B cell (primary cell): Measurements from ENCODE around the gene RANBP10. TPM values are rescaled to one million over a fixed set of nuclear protein-coding genes. Genes with fewer than 3 reads are reported as not detected.

Source experiments
- ATAC-seq: fragments of 200-7000 bp; cut with Tn5 transposase; one replicate; pipeline ENCODE4 v1.10.0; 2021; ENCODE audit warnings: low read depth, mild to moderate bottlenecking, moderate number of reproducible peaks, moderate library complexity
- CTCF ChIA-PET: fragments of 350-600 bp; sonication (Branson Sonifier 250); formaldehyde crosslinking; loops from one replicate; lab custom pipeline; 2021; ENCODE audit warnings: antibody characterized with exemption, inconsistent platforms; lab: Charles Lee
- POLR2A ChIA-PET: fragments of 350-600 bp; sonication (Branson Sonifier 250); formaldehyde crosslinking; loops from one replicate; lab custom pipeline; 2021; ENCODE audit warnings: antibody characterized with exemption; lab: Charles Lee
- DNase-seq: peaks from one replicate; pipeline ENCODE4 v3.0.0; 2013
- H2AFZ ChIP-seq: 2 replicates; pipeline ENCODE4 v1.6.1; 2012; ENCODE audit warnings: mild to moderate bottlenecking, low read depth, low read length; ENCODE audit not compliant: insufficient read depth, poor library complexity, severe bottlenecking
- H3K27ac ChIP-seq, 2 donors: 1 replicate in 1 of 2; 2 replicates in 1 of 2; pipeline ENCODE4 v1.5.1; 2012 to 2013; ENCODE audit warnings: low read length in 2 of 2, mild to moderate bottlenecking in 2 of 2, moderate library complexity in 1 of 2
- H3K27me3 ChIP-seq, 4 experiments: fragments of 200-600 bp in 1 of 4; sonication (generic) in 1 of 4; replicated peaks in 1 of 4; 1 replicate in 2 of 4; 2 replicates in 2 of 4; pipeline versions ENCODE4 v1.6.1 to v1.7.0; 2013 to 2016; ENCODE audit warnings: low read length in 3 of 4, mild to moderate bottlenecking in 2 of 4, mixed read lengths in 1 of 4, moderate library complexity in 1 of 4; ENCODE audit not compliant: insufficient read depth in 4 of 4, control insufficient read depth in 3 of 4; ENCODE audit errors: control extremely low read depth in 1 of 4
- H3K36me3 ChIP-seq, 2 experiments: replicated peaks in 1 of 2; 1 replicate in 1 of 2; 2 replicates in 1 of 2; pipeline versions ENCODE4 v1.6.1 to v1.7.1; 2013; ENCODE audit warnings: low read length in 1 of 2; ENCODE audit not compliant: insufficient read depth in 2 of 2, control insufficient read depth in 1 of 2; ENCODE audit errors: control extremely low read depth in 1 of 2, extremely low read depth in 1 of 2
- H3K4me1 ChIP-seq, 2 donors: fragments of 200-600 bp in 1 of 2; sonication (generic) in 1 of 2; 1 replicate in 1 of 2; 2 replicates in 1 of 2; pipeline versions ENCODE4 v1.5.1 to v1.6.1; 2013 to 2017; ENCODE audit warnings: low read length in 2 of 2; ENCODE audit not compliant: control insufficient read depth in 2 of 2, insufficient read depth in 2 of 2
- H3K4me2 ChIP-seq: replicated peaks from 2 replicates; pipeline ENCODE3; 2012; ENCODE audit warnings: mild to moderate bottlenecking, low read depth, low read length; ENCODE audit not compliant: poor library complexity, severe bottlenecking
- H3K4me3 ChIP-seq, 5 experiments: fragments of 200-600 bp in 1 of 5; sonication (generic) in 1 of 5; 1 replicate in 3 of 5; 2 replicates in 2 of 5; pipeline versions ENCODE4 v1.5.1 to v1.7.0; 2011 to 2016; ENCODE audit warnings: low read length in 4 of 5, mild to moderate bottlenecking in 4 of 5, low read depth in 2 of 5, control low read depth in 1 of 5, moderate library complexity in 1 of 5; ENCODE audit not compliant: insufficient read depth in 1 of 5; ENCODE audit errors: control extremely low read depth in 1 of 5, extremely low read depth in 1 of 5
- H3K79me2 ChIP-seq: fragments of 200-600 bp; sonication (generic); one replicate; pipeline ENCODE4 v1.6.0; 2016; ENCODE audit warnings: low read length; ENCODE audit not compliant: control insufficient read depth, insufficient read depth
- H3K9ac ChIP-seq: fragments of 200-600 bp; sonication (generic); 2 replicates; pipeline ENCODE4 v1.6.1; 2017; ENCODE audit warnings: mild to moderate bottlenecking, low read length, moderate library complexity
- H3K9me3 ChIP-seq, 3 donors: one replicate each; pipeline versions ENCODE4 v1.6.1 to v1.7.1; 2013; ENCODE audit warnings: low read length in 2 of 3; ENCODE audit not compliant: control insufficient read depth in 2 of 3, insufficient read depth in 1 of 3; ENCODE audit errors: control extremely low read depth in 1 of 3
- H4K20me1 ChIP-seq: 2 replicates; pipeline ENCODE4 v1.6.0; 2012; ENCODE audit warnings: mild to moderate bottlenecking, low read length; ENCODE audit not compliant: insufficient read depth, control insufficient read depth, poor library complexity, severe bottlenecking
- H3K27ac Mint-ChIP-seq: one replicate; pipeline ENCODE4 v1.8.0; 2021; ENCODE audit warnings: mixed read lengths
- H3K27me3 Mint-ChIP-seq: one replicate; pipeline ENCODE4 v1.8.0; 2021; ENCODE audit warnings: mixed read lengths
- H3K4me1 Mint-ChIP-seq: one replicate; pipeline ENCODE4 v1.8.0; 2021; ENCODE audit warnings: mixed read lengths
- H3K4me3 Mint-ChIP-seq: one replicate; pipeline ENCODE4 v1.8.0; 2021; ENCODE audit warnings: mixed read lengths
- H3K9me3 Mint-ChIP-seq: one replicate; pipeline ENCODE4 v1.8.0; 2022; ENCODE audit warnings: mixed read lengths; ENCODE audit not compliant: insufficient read depth
- EZH2 ChIP-seq: IDR thresholded peaks from 2 replicates; pipeline ENCODE4 v1.6.1; 2012; ENCODE audit warnings: borderline replicate concordance, low read depth, mild to moderate bottlenecking, moderate library complexity, low read length; ENCODE audit not compliant: insufficient read depth, poor library complexity, severe bottlenecking
- WGBS: methylation state at CpG from one replicate; pipeline ENCODE4 v1.1.5; 2013; ENCODE audit warnings: missing lambda C conversion rate; ENCODE audit not compliant: insufficient coverage; 5-methylcytosine and 5-hydroxymethylcytosine counted together
- intact Hi-C: fragments of 100-400 bp; cut with micrococcal nuclease; formaldehyde crosslinking; loops from one replicate; pipeline ENCODE4 v1.10.0; 2022
- polyA plus RNA-seq: library from polyadenylated mRNA; depleted of rRNA; stranded (reverse); fragments of >200 nt; gene quantifications from 2 replicates; pipeline ENCODE4 v1.2.3, GENCODE V29; 2012
- total RNA-seq, 2 donors: library from RNA; stranded (reverse); fragments of 120-200 nt in 1 of 2; gene quantifications; 1 replicate in 1 of 2; 2 replicates in 1 of 2; pipeline versions ENCODE4 v1.2.3 to v1.2.4, GENCODE V29; 2013 to 2022
- TF ChIP-seq, protein P1 (sequence below): fragments of 200-600 bp; IDR thresholded peaks from one replicate; pipeline ENCODE4 v1.8.0; 2022; ENCODE audit warnings: antibody characterized with exemption, mild to moderate bottlenecking

Gene RANBP10
- total and polyA plus RNA-seq, 2 donors (not counting 1 experiment from before 2014, with no cell fraction given), result 29.0 to 32.2 TPM

DNA sequence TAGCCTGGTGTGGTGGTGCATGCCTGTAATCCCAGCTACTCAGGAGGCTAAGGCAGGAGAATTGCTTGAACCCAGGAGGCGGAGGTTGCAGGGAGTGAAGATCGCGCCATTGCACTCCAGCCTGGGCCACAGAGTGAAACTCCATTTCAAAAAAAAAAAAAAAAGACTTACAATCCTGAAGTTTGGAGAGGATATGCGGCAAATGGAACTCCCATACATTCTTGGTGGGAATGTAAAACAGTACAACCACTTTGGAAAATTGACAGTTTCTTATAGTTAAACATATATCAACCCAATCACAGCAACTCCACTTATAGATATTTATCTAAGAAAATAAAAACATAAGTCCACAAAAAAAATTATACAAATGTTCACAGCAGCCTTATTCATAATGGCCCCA lies 99.2 kb downstream of the RANBP10 start:
- no peaks in the 10 kb centered on the region for H3K27me3 ChIP-seq
- H3K9me3 ChIP-seq, result no peaks in the 10 kb centered on the region
- Mint-ChIP-seq H3K27me3 (no peaks in the 10 kb centered on the region), H3K27ac (no peak overlapping the region), H3K9me3 (no peaks in the 10 kb centered on the region), H3K4me1 (peaks cover 5% of the 10 kb centered on the region), H3K4me3 (no peak overlapping the region)
- no peak overlapping the region for H3K9ac ChIP-seq
- no peak for DNase-seq
- ATAC-seq, result no peak
- peaks cover 39% of the 10 kb centered on the region for H3K79me2 ChIP-seq
- no peaks in the 10 kb centered on the region for H3K36me3 ChIP-seq
- H3K4me3 ChIP-seq, result no peak overlapping the region
- CTCF ChIA-PET, result no interaction called here
- POLR2A ChIA-PET, result no interaction called here
- H3K27ac ChIP-seq, result no peak overlapping the region
- H2AFZ ChIP-seq, result no peak overlapping the region
- no peaks in the 10 kb centered on the region for H3K4me1 ChIP-seq
- H3K4me2 ChIP-seq, result no peak overlapping the region
- intact Hi-C loops, result no loop called here
- H4K20me1 ChIP-seq, result no peaks in the 10 kb centered on the region
- no CpG with 5 or more reads among the region's 4 CpGs for WGBS
- TF ChIP-seq, protein P1, sequence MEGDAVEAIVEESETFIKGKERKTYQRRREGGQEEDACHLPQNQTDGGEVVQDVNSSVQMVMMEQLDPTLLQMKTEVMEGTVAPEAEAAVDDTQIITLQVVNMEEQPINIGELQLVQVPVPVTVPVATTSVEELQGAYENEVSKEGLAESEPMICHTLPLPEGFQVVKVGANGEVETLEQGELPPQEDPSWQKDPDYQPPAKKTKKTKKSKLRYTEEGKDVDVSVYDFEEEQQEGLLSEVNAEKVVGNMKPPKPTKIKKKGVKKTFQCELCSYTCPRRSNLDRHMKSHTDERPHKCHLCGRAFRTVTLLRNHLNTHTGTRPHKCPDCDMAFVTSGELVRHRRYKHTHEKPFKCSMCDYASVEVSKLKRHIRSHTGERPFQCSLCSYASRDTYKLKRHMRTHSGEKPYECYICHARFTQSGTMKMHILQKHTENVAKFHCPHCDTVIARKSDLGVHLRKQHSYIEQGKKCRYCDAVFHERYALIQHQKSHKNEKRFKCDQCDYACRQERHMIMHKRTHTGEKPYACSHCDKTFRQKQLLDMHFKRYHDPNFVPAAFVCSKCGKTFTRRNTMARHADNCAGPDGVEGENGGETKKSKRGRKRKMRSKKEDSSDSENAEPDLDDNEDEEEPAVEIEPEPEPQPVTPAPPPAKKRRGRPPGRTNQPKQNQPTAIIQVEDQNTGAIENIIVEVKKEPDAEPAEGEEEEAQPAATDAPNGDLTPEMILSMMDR, result no peak
- no peak for TF ChIP-seq EZH2

- no peak overlapping the region for H3K27ac ChIP-seq
Observed at GRCh38 chr16:67704110-67704509, 102.2 kb downstream of the RANBP10 start.

More at GRCh38 chr16:67704110-67704509, 102.2 kb downstream of the RANBP10 start:
- ChIA-PET CTCF (no interaction called here), POLR2A (no interaction called here)
- Histone ChIP-seq H3K36me3 (no peaks in the 10 kb centered on the region), H3K4me1 (no peaks in the 10 kb centered on the region), H2AFZ (no peak overlapping the region), H3K79me2 (peaks cover 35% of the 10 kb centered on the region), H3K4me3 (no peak overlapping the region), H3K4me2 (no peak overlapping the region), H3K27me3 (no peaks in the 10 kb centered on the region), H3K9me3 (peaks cover 0 to 8% (median 0%) of the 10 kb centered on the region in 3 donors), H4K20me1 (no peaks in the 10 kb centered on the region), H3K9ac (no peak overlapping the region)
- H3K9me3 Mint-ChIP-seq, result no peaks in the 10 kb centered on the region
- no peak overlapping the region for H3K27ac Mint-ChIP-seq
- no peak overlapping the region for H3K4me3 Mint-ChIP-seq
- peaks cover 2% of the 10 kb centered on the region for H3K4me1 Mint-ChIP-seq
- H3K27me3 Mint-ChIP-seq, result no peaks in the 10 kb centered on the region
- ATAC-seq, result no peak
- intact Hi-C loops, result no loop called here
- no peak for TF ChIP-seq EZH2
- TF ChIP-seq, protein P1, result no peak
- DNase-seq, result no peak
- no CpG with 5 or more reads among the region's 5 CpGs for WGBS
